Smooth muscle cell (in vitro differentiated cells): Measurements from ENCODE around the gene CCT5. TPM values are rescaled to one million over a fixed set of nuclear protein-coding genes. Genes with fewer than 3 reads are reported as not detected.

Source experiments
- DNase-seq: peaks from one replicate; lab custom pipeline; 2025; ENCODE audit not compliant: unreplicated experiment; lab: John Stamatoyannopoulos, UW
- H2AFZ ChIP-seq: fragments of 200-600 bp; sonication (generic); 2 replicates; pipeline ENCODE4 v1.6.0; 2016; ENCODE audit warnings: antibody characterized with exemption, low read depth, mild to moderate bottlenecking
- H3F3A ChIP-seq: fragments of 200-600 bp; sonication (generic); 2 replicates; pipeline ENCODE4 v1.6.0; 2017; ENCODE audit warnings: antibody characterized with exemption, low read depth
- H3K27ac ChIP-seq: fragments of 200-600 bp; sonication (generic); 2 replicates; pipeline ENCODE4 v1.5.1; 2016; ENCODE audit warnings: low read depth, mild to moderate bottlenecking
- H3K27me3 ChIP-seq: fragments of 200-600 bp; sonication (generic); 2 replicates; pipeline ENCODE4 v1.6.1; 2016; ENCODE audit warnings: low read depth, mild to moderate bottlenecking
- H3K36me3 ChIP-seq: fragments of 200-600 bp; sonication (generic); 2 replicates; pipeline ENCODE4 v1.5.1; 2016; ENCODE audit warnings: low read depth
- H3K4me1 ChIP-seq: fragments of 200-600 bp; sonication (generic); 2 replicates; pipeline ENCODE4 v1.5.1; 2016; ENCODE audit warnings: low read depth
- H3K4me2 ChIP-seq: fragments of 200-600 bp; sonication (generic); 2 replicates; pipeline ENCODE4 v1.6.0; 2016; ENCODE audit warnings: mild to moderate bottlenecking
- H3K4me3 ChIP-seq: fragments of 200-600 bp; sonication (generic); 2 replicates; pipeline ENCODE4 v1.5.1; 2016; ENCODE audit warnings: mild to moderate bottlenecking
- H3K79me2 ChIP-seq: fragments of 200-600 bp; sonication (generic); 2 replicates; pipeline ENCODE4 v1.6.0; 2016; ENCODE audit warnings: low read depth, mild to moderate bottlenecking
- H3K9ac ChIP-seq: fragments of 200-600 bp; sonication (generic); 2 replicates; pipeline ENCODE4 v1.6.0; 2016; ENCODE audit warnings: low read depth
- H3K9me3 ChIP-seq: fragments of 200-600 bp; sonication (generic); replicated peaks from 2 replicates; pipeline ENCODE4 v1.5.1; 2016; ENCODE audit warnings: low read depth
- H4K20me1 ChIP-seq: fragments of 200-600 bp; sonication (generic); 2 replicates; pipeline ENCODE4 v1.6.0; 2016; ENCODE audit warnings: low read depth
- CTCF ChIP-seq: fragments of 200-600 bp; sonication (generic); IDR thresholded peaks from 2 replicates; pipeline ENCODE4 v1.5.1; 2017; ENCODE audit warnings: borderline replicate concordance, mild to moderate bottlenecking, antibody characterized with exemption; ENCODE audit not compliant: insufficient read depth, poor library complexity, severe bottlenecking
- WGBS: methylation state at CpG from one replicate; pipeline ENCODE4 v1.1.7; 2016; ENCODE audit warnings: low lambda C conversion rate; 5-methylcytosine and 5-hydroxymethylcytosine counted together
- polyA plus RNA-seq: library from polyadenylated mRNA; unstranded; fragments of >200 nt; fragmentation: Nextera tagmentation; extraction: Ambion mirVana; gene quantifications from 2 replicates; pipeline ENCODE4 v1.2.1, GENCODE V29; 2016
- total RNA-seq: library from RNA; depleted of rRNA; stranded (reverse); fragments of >200 nt; gene quantifications from 2 replicates; pipeline ENCODE4 v1.2.3, GENCODE V29; 2014

The CCT5 gene
- total and polyA plus RNA-seq, 2 experiments from 2014 or later, result 146 to 198 TPM

GRCh38 chr5:10306114-10306513, 56.0 kb downstream of the CCT5 start:
- H3K9me3 ChIP-seq, result no peaks in the 10 kb centered on the region
- H3K36me3 ChIP-seq, result no peaks in the 10 kb centered on the region
- H3K4me1 ChIP-seq, result no peaks in the 10 kb centered on the region
- DNase-seq, result no peak
- no peaks in the 10 kb centered on the region for H3K79me2 ChIP-seq
- H4K20me1 ChIP-seq, result no peaks in the 10 kb centered on the region
- no peak overlapping the region for H3K27ac ChIP-seq
- peak overlapping the region; percentile 87 for H3K4me2 ChIP-seq
- no peaks in the 10 kb centered on the region for H3K27me3 ChIP-seq
- H3K9ac ChIP-seq, result no peak overlapping the region
- WGBS, result 61% methylated on average over 3 of the region's 5 CpGs
- peaks cover 13% of the 10 kb centered on the region for H3F3A ChIP-seq
- TF ChIP-seq CTCF, result no peak
- no peak overlapping the region for H2AFZ ChIP-seq
- H3K4me3 ChIP-seq, result peak overlapping the region; percentile 84

- no peak for DNase-seq
- peaks cover 13% of the 10 kb centered on the region for H3F3A ChIP-seq
- peak overlapping the region; percentile 87 for H3K4me2 ChIP-seq
- H3K79me2 ChIP-seq, result no peaks in the 10 kb centered on the region
- peak overlapping the region; percentile 84 for H3K4me3 ChIP-seq
- 53% methylated on average over 8 of the region's 8 CpGs for WGBS
- no peaks in the 10 kb centered on the region for H3K4me1 ChIP-seq
- no peak overlapping the region for H3K27ac ChIP-seq
- H3K36me3 ChIP-seq, result no peaks in the 10 kb centered on the region
- no peaks in the 10 kb centered on the region for H3K27me3 ChIP-seq
- TF ChIP-seq CTCF, result no peak
- no peaks in the 10 kb centered on the region for H3K9me3 ChIP-seq
- H2AFZ ChIP-seq, result peak overlapping the region; percentile 96
- no peak overlapping the region for H3K9ac ChIP-seq
- H4K20me1 ChIP-seq, result no peaks in the 10 kb centered on the region
Measured at GRCh38 chr5:10306806-10307205, 56.7 kb downstream of the CCT5 start.

GRCh38 chr5:10307206-10308148, 57.4 kb downstream of the CCT5 start, which contains the start of gene CMBL:
TSS of gene CMBL (minus strand) at chr5:10307902. CDS start at chr5:10290762, 17,140 bp downstream.
- Histone ChIP-seq H3K9ac (peak within 1 kb of the TSS; percentile 52), H3K79me2 (no peaks in the 10 kb centered on the region), H3K9me3 (no peaks in the 10 kb centered on the region), H3K36me3 (no peaks in the 10 kb centered on the region), H3K27me3 (no peaks in the 10 kb centered on the region), H3K4me1 (no peaks in the 10 kb centered on the region), H3K4me2 (peak within 1 kb of the TSS; percentile 87), H4K20me1 (no peaks in the 10 kb centered on the region), H3K27ac (no peak within 1 kb of the TSS), H2AFZ (peak within 1 kb of the TSS; percentile 96), H3F3A (peaks cover 13% of the 10 kb centered on the region), H3K4me3 (peak within 1 kb of the TSS; percentile 84)
- peak; percentile 5 for DNase-seq
- no peak for TF ChIP-seq CTCF
- WGBS, result 4% methylated on average over 44 of the region's 56 CpGs
